Stomach (tissue), 4 donors: Measurements from ENCODE around the gene CTIF.

Experiments
- POLR2A ChIP-seq, 4 donors: fragments of 450-650 bp; IDR thresholded peaks; one replicate each; pipeline ENCODE4 v1.6.1; 2016; ENCODE audit warnings: antibody characterized with exemption in 4 of 4, control low read depth in 2 of 4, mild to moderate bottlenecking in 1 of 4, moderate library complexity in 1 of 4
- POLR2AphosphoS5 ChIP-seq, 3 donors: sonication (generic); formaldehyde crosslinking; IDR thresholded peaks; one replicate each; pipeline ENCODE4 v1.6.1; 2016; ENCODE audit warnings: antibody characterized with exemption in 3 of 3
- TF ChIP-seq, protein P1 (sequence below), 7 experiments: fragments of 450-650 bp in 4 of 7; fragments of 200-600 bp in 3 of 7; sonication (generic) in 3 of 7; IDR thresholded peaks; one replicate each; pipeline ENCODE4 v1.5.1; 2016 to 2019; ENCODE audit warnings: antibody characterized with exemption in 7 of 7, control low read depth in 2 of 7, mild to moderate bottlenecking in 1 of 7

DNA sequence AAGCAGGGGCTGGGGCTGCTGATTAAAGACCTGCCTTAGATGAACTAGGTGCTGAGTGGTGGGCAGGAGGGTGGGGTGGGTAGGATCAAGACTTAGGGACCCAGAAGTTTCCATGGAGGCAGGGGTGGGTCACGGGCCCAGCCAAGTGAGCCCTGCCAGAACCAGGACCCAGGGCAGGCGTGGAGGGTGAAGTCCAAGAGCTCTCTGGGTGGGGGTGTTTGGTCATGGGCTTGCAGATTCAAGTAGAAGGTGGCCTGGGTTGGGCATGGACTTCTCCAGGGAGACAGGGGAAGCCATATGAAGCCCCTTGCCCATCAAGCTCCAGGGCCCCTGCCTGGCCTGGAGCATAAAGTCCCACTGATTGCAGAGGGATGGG lies 243.1 kb downstream of the CTIF start:
- TF ChIP-seq, protein P1, sequence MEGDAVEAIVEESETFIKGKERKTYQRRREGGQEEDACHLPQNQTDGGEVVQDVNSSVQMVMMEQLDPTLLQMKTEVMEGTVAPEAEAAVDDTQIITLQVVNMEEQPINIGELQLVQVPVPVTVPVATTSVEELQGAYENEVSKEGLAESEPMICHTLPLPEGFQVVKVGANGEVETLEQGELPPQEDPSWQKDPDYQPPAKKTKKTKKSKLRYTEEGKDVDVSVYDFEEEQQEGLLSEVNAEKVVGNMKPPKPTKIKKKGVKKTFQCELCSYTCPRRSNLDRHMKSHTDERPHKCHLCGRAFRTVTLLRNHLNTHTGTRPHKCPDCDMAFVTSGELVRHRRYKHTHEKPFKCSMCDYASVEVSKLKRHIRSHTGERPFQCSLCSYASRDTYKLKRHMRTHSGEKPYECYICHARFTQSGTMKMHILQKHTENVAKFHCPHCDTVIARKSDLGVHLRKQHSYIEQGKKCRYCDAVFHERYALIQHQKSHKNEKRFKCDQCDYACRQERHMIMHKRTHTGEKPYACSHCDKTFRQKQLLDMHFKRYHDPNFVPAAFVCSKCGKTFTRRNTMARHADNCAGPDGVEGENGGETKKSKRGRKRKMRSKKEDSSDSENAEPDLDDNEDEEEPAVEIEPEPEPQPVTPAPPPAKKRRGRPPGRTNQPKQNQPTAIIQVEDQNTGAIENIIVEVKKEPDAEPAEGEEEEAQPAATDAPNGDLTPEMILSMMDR (IDR thresholded peaks at IDR 0.05), result no peak
- TF ChIP-seq POLR2A (IDR thresholded peaks at IDR 0.05), result no peak
- TF ChIP-seq POLR2AphosphoS5 (IDR thresholded peaks at IDR 0.05), result no peak
